ENCODE results near the gene TARS2.

DNA sequence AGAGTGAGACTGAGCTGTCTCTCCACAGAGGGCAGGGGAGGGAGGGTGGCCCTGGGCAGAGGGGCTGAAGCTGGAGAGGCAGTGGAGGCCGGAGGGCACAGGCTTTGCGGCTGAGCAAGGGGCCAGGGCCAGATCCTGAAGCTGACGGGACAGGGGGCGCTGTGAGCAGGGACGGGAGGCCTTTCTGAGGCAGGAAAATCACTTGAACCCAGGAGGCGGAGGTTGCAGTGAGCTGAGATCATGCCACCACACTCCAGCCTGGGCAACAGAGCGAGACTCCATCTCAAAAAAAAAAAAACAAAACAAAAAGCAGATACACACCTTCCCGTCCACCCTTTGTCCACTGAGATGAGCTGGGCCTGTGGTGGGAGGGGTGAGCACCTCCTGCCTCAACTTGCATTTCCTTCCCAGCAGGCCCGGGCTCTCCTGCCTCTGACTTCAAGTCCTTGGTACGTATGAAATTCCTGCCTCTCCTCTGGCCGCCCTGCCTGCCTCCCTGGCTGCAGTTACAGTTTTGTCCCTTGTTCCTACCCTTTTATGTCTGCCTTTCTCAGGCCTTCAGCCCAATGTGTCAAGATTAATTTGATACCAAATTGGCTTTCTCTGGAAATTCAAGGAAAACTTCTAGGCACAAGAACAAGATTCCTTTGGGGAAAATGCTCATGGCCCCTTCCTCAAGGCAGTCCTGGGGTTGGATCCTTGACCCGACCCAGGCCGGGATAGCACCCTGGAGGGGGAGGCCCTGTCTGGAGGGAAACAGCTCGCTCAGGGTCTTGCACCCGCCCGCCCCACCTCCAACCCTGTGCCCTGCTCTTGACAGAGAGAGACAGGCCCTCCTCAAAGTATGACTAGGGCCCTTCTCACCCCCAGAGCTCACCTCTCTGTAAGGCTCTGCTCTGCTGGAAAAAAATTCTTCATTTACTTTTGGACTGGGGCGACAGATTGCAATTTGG lies 50.8 kb downstream of the TARS2 start:
- TF ChIP-seq CTCF (IDR thresholded peaks at IDR 0.05; ENCODE audit: low read depth, low read length) (no peak), POLR2A (IDR thresholded peaks at IDR 0.05; ENCODE audit: extremely low read depth, insufficient read length) (no peak), MYC (IDR thresholded peaks at IDR 0.05; ENCODE audit: low read depth, low read length) (no peak), MAX (IDR thresholded peaks at IDR 0.05; ENCODE audit: low read depth, low read length) (no peak)

All from NB4 (cell line).